Right forelimb (tissue), 1 donor: ENCODE results near the gene AHRR.

Experiments
- DNase-seq: peaks from one replicate; pipeline ENCODE4 v3.0.0-alpha.2; 2018

The AHRR gene

GRCh38 chr5:321726-322251 is 275 bp downstream of the AHRR start:
- no peak for DNase-seq

DNA sequence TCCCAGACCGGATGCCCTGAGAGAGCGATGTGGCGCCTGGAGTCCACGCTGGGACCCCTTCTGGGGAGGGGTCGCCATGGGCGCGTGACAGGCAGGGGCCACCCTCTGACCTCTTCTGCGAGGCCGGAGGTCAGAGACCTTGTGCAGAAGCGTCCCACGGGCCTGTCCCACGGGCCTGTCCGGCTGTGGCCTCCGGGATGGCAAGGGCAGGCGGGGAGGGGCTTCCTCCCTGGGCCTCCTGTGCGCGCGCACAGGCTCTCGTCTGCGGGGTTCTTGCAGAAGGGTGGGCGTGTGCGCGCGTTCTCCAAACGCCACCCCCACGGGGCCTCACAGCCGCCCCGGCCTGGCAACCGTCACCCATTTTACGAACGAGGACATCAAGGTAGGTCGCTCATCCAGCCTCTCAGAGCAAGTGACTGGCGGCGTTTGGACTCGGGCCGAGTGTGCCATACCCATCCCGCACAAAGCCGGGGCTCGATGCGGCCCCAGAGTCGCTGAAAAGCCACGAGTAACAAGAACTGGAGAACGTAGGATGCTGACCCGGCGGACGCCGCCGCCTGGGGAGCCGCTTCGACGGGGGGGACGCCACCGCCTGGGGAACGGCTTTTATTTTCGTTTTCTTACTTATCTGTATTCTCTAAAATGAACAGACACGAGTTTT is 897 bp downstream of the AHRR start:
- no peak for DNase-seq

DNA sequence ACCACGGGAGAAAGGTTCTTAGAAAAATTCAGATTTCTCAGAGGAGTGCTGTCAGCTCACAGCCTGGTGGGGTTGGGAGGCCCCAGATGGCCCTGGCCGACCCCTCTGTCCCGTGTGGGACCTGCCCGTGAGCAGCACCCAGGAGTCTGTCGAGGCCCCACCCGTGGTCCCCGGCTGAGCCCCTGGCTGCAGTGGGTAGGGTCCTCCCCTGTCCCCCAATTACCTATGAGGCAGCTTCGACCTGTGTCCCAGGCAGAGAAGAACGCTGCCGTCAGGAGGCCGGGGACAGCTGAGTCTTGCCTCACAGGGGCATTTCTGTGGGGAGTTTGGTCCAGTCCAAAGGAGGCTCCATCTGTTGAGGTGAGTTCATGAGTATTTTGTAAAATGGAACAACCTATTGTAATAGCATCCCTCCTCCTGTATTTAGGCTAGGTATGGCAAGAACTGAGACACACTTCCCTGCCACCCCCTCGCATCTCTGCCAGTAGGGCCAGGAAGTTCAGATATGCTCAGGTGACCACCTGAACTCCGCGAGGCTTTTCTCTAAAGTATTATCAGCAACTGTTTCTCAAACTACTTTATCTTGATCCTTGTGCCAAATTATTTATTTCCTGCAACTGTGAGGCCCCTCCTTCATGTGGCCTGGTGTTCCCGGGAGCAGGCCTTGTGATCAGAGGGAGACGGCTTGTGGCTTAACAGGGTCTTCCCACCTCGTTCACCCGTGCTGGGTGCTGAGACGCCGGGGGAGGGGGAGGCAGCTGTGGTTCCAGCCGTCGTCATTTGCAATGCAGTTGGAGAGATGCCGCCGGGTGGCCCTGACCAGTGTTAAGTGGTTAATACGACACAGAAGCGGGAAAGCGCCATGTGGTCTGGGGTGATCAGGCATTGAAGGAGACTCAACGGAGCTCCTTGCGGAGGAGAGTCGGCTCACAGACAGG is 1.7 kb downstream of the AHRR start:
- DNase-seq, result no peak

DNA sequence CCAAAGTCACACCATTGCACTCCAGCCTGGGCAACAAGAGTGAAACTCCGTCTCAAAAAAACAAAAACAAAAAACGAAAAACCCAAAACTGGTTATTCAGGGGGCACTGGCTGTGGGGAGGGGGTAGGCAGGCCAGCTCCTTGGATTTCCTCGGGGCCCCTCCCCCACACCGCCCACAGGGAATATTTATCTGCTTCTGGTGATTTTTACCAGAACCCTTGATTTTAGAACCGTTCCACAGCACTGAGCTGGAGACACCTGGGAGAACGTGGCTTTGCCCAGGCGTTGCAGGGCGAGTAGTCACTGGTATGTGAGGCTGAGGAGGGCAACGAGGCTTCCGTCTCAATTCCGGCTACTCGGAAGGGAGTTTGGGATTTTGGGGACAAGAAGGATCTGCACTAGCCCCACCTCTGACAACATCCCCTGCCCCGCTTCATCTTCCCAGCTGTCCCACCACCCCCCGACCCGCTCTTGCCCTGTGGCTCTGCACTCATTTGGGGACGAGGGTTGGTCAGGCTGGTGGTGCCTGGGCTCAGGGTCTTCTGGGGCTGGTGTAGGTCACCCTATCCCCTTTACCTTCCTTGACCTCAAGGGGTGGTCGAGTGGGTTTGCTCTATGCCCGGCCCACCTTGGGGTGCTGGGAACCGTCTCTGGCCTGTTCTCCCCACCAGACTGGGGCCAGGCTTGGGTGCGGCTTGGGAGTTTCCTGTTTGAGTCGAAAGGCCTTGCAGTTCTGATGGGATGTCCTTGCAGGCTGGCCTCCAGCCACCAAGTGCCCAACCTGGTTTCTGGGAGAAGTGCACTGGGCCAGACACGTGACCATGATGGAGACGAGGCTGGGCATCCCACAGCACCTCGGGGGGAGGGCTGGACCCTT is 3.5 kb downstream of the AHRR start:
- no peak for DNase-seq

GRCh38 chr5:326109-326508 is 4.6 kb downstream of the AHRR start:
- no peak for DNase-seq

- DNase-seq, result no peak
These were observed 7.7 kb downstream of the AHRR start for GRCh38 chr5:329121-329735.

DNA sequence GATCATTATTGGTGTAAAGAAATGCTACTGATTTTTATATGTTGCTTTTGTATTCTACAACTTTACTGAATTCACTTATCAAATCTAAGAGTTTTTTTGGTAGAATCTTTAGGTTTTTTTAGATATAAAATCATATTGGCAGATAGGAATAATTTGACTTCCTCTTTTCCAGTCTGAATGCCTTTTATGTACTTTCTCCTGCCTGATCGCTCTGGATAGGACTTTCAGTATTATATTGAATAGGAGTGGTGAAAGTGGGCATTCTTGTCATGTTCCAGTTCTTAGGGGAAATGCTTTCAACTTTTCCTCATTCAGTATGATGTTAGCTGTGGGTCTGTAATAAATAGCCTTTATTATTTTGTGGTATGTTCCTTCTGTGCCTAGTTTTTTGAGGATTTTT is 8.3 kb downstream of the AHRR start:
- DNase-seq, result no peak

DNA sequence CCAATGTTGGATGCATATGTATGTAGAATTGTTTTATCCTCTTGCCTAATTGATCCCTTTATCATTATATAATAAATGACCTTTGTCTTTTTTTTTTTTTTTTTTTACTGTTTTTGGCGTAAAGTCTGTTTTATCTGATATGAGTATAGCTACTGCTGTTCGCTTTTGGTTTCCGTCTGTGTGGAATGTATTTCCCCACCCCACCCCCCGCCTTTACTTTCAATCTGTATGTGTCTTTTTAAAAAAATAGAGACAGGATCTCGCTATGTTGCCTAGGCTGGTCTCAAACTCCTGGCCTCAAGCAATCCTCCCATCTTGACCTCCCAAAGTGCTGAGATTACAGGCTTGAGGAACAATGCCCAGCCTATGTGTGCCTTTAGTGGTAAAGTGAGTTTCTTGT is 11.3 kb downstream of the AHRR start:
- DNase-seq, result no peak

- DNase-seq, result no peak
These were observed 12.4 kb downstream of the AHRR start for GRCh38 chr5:333945-334344.

GRCh38 chr5:334903-335739 is 13.6 kb downstream of the AHRR start:
- no peak for DNase-seq

- DNase-seq, result no peak
These were observed 14.2 kb downstream of the AHRR start for GRCh38 chr5:335740-336038.

- DNase-seq, result no peak
These were observed 16.1 kb downstream of the AHRR start for GRCh38 chr5:337563-338130.

DNA sequence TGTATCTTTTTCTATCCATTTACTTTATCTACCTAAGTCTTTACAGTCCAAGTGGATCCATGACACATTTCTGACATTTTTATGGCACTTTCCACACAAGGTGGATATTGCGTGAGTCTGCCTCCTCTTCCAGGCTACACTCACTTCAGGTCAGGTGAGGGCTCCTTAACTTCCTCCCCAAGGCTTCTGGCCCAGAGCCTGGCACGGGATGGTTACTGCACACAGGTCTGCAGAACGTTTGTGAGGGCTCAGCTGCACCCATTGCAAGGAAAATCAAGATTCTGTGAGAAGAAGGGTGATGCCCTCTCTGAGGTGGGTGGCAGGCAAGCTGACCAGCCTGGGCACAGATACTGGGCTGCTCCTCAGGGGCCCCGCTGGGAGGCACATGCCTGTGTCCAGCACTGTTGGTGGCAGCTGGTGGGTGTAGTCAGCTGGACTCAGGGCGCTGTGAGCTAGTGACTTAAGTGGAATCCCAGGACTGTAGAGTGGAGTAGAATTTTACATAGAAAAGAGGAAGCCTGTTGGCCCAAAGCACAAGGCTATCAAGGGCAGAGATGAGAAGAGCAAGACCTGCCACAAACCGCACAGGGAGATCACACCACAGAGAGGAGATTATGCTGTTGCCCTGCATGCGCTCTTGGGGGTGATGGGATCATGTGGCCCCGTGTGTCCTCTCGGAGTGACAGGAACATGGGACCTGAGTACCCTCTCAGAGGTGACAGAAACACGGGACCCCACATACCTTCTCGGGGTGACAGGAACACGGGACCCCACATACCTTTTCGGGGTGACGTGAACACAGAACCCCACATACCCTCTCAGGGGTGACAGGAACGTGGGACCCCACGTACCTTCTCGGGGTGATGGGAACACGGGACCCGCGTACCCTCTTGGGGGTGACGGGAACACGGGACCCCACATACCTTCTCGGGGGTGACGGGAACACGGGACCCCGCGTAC is 21.3 kb downstream of the AHRR start:
- DNase-seq, result no peak

DNA sequence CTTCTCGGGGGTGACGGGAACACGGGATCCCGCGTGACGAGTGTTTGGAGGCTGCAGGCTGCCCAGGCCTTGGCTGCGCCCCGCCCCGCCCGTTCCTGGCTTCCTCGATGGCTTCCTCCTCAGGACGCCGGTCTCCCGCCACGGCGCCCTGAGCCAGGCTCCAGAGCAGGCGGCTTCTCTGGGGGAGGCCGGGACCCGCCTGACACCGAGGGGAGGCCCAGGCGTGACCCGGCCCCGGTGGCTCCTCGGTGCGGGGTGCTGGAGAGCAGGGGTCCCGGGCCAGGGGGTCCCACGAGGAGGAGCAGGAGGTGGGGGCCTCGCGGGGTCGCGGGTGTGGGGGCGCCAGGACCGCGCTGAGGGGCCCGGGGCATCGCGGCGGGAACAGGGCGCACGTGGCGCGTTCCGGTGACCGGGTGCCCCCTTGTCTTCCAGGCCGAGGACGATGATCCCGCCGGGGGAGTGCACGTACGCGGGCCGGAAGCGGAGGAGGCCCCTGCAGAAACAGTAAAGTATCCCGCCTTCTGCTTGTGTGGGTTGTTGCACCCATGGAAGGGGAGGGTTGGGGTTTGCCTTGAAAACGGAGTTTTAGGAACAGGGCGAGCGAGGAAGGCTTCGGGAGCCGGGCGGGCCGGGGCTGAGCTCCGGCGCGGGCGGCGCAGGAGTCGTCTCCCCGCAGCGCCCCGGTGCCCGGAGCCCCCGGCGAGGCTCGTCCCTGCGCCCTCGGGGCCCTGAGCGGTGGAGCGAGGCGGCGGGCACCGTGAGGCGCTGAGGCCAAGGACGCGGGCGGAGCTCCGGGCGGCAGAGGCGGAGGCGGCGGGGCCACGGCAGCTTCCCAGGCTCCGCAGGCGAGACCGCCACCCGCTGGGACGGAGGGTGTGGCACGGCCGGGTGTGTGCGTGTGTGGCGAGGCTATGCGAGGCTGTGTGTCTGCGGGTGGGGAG is 22.2 kb downstream of the AHRR start:
- peak; percentile 81 for DNase-seq

DNA sequence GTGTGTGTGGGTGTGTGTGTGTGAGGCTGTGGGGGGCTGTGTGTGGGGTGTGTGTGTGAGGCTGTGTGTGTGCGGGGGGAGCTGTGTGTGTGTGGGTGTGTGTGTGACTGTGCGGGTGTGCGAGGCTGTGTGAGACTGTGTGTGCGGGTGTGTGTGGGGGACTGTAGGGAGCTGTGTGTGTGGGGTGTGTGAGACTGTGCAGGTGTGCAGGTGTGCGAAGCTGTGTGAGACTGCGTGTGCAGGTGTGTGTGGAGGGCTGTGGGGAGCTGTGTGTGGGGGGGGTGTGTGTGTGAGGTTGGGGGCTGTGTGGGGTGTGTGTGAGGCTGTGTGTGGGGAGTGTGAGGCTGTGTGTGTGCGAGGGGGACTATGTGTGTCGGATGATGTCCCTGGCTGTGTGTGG is 23.2 kb downstream of the AHRR start:
- DNase-seq, result no peak

DNA sequence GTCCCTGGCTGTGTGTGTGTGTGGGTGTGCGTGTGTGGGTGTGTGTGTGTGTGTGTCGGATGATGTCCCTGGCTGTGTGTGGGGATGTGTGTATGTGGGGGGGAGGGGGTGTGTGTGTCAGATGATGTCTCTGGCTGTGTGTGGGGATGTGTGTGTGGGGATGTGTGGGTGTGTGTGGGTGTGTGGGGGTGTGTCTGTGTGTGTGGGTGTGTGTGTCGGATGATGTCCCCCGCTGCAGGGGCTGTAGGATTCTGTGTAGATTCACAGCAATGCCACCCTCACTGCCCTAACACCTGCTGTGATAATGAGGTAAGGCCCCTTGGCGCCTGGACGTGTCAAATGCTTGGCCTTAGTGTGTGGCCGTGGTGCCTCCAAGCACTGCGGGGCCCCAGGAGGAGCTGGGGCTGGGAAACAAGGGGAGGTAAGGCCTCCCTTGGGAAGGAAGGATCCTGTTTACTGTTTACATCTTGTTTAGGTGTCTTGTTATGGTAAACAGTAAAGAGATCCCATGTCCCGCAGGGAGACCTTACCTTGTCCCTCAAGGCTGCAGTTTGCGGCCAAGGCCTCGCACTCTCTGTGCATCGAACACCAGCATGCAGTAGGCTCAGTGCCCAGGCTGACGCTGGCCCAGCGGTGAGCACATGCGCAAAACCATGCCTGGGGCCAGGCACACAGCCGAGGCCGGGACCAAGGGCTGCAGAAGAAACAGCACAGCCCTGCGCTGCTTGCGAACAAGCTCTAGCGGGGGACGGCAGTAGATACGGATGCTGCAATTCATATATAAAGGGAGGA is 24.1 kb downstream of the AHRR start:
- DNase-seq, result peak; percentile 71

- no peak for DNase-seq
These were observed 24.9 kb downstream of the AHRR start for GRCh38 chr5:346229-346935.
